SU-DHL-6 (cell line): ENCODE results near the gene TLK1.

ENCODE experiments used
- H2AFZ ChIP-seq: fragments of 200-600 bp; sonication (generic); 2 replicates; pipeline ENCODE4 v1.6.1; 2014; ENCODE audit warnings: low read depth, mild to moderate bottlenecking, moderate library complexity, mixed read lengths, antibody characterized with exemption, low read length; ENCODE audit not compliant: severe bottlenecking
- H3F3A ChIP-seq: fragments of 200-600 bp; shearing (Covaris generic); 2 replicates; pipeline ENCODE4 v1.6.0; 2016; ENCODE audit warnings: antibody characterized with exemption, mild to moderate bottlenecking; ENCODE audit not compliant: insufficient read depth
- H3K27ac ChIP-seq: fragments of 200-600 bp; sonication (generic); 2 replicates; pipeline ENCODE4 v1.5.1; 2016; ENCODE audit warnings: low read depth, mild to moderate bottlenecking, low read length, moderate library complexity, mixed read lengths
- H3K27me3 ChIP-seq: fragments of 200-600 bp; sonication (generic), shearing (Covaris generic); 2 replicates; pipeline ENCODE4 v1.6.0; 2014; ENCODE audit warnings: mild to moderate bottlenecking, low read length
- H3K36me3 ChIP-seq: fragments of 200-600 bp; sonication (generic); 2 replicates; pipeline ENCODE4 v1.6.1; 2014; ENCODE audit warnings: mild to moderate bottlenecking, low read length, mixed read lengths
- H3K4me2 ChIP-seq: fragments of 300-600, 200-600 bp; shearing (Covaris generic), sonication (generic); 2 replicates; pipeline ENCODE4 v1.6.0; 2014; ENCODE audit warnings: low read length, low read depth, mild to moderate bottlenecking; ENCODE audit not compliant: poor library complexity, severe bottlenecking
- H3K4me3 ChIP-seq: fragments of 200-600 bp; sonication (generic); 2 replicates; pipeline ENCODE4 v1.5.1; 2014; ENCODE audit warnings: antibody characterized with exemption, low read length, mild to moderate bottlenecking, mixed read lengths; ENCODE audit not compliant: insufficient read depth, poor library complexity, severe bottlenecking
- H3K79me2 ChIP-seq: fragments of 200-600 bp; sonication (generic); 2 replicates; pipeline ENCODE4 v1.6.1; 2014; ENCODE audit warnings: mild to moderate bottlenecking, low read length, moderate library complexity; ENCODE audit not compliant: insufficient read depth
- H3K9ac ChIP-seq: fragments of 200-600 bp; sonication (generic); 2 replicates; pipeline ENCODE4 v1.7.0; 2014; ENCODE audit warnings: mild to moderate bottlenecking, low read length
- H3K9me2 ChIP-seq: fragments of 200-600 bp; sonication (generic); replicated peaks from 2 replicates; pipeline ENCODE4 v1.6.1; 2014; ENCODE audit warnings: low read length; ENCODE audit not compliant: insufficient read depth
- H3K9me3 ChIP-seq: fragments of 200-600 bp; sonication (generic); 2 replicates; pipeline ENCODE4 v1.6.1; 2014; ENCODE audit warnings: low read length, mixed read lengths; ENCODE audit not compliant: insufficient read depth
- H4K20me1 ChIP-seq: fragments of 200-600 bp; sonication (generic); 2 replicates; pipeline ENCODE4 v1.6.1; 2014; ENCODE audit warnings: low read depth, mild to moderate bottlenecking, antibody characterized with exemption, low read length, moderate library complexity, mixed read lengths
- CTCF ChIP-seq: fragments of 200-600 bp; sonication (generic); IDR thresholded peaks from one replicate; pipeline ENCODE4 v1.5.1; 2017; ENCODE audit warnings: antibody characterized with exemption, mild to moderate bottlenecking, low read length, moderate library complexity; ENCODE audit not compliant: insufficient read depth, poor library complexity, severe bottlenecking
- EZH2phosphoT487 ChIP-seq: fragments of 200-600 bp; sonication (generic), shearing (Covaris generic); conservative IDR thresholded peaks from 2 replicates; pipeline ENCODE4 v1.6.1; 2018; ENCODE audit warnings: mild to moderate bottlenecking, antibody characterized with exemption, low read length, moderate library complexity, mixed read lengths

Gene TLK1

GRCh38 chr2:171206422-171207115 lies 45.9 kb upstream of the TLK1 start:
- no peak overlapping the region for H3K4me2 ChIP-seq
- no peaks in the 10 kb centered on the region for H3K9me3 ChIP-seq
- H3K4me3 ChIP-seq, result no peak overlapping the region
- H3K9me2 ChIP-seq, result no peaks in the 10 kb centered on the region
- no peak overlapping the region for H2AFZ ChIP-seq
- no peaks in the 10 kb centered on the region for H4K20me1 ChIP-seq
- TF ChIP-seq CTCF, result no peak
- no peak for TF ChIP-seq EZH2phosphoT487
- no peak overlapping the region for H3K27ac ChIP-seq
- H3K27me3 ChIP-seq, result no peaks in the 10 kb centered on the region
- H3K36me3 ChIP-seq, result no peaks in the 10 kb centered on the region
- no peaks in the 10 kb centered on the region for H3K79me2 ChIP-seq
- H3F3A ChIP-seq, result peaks cover 9% of the 10 kb centered on the region; the same call in 1 of the 2 replicates
- no peak overlapping the region for H3K9ac ChIP-seq

DNA sequence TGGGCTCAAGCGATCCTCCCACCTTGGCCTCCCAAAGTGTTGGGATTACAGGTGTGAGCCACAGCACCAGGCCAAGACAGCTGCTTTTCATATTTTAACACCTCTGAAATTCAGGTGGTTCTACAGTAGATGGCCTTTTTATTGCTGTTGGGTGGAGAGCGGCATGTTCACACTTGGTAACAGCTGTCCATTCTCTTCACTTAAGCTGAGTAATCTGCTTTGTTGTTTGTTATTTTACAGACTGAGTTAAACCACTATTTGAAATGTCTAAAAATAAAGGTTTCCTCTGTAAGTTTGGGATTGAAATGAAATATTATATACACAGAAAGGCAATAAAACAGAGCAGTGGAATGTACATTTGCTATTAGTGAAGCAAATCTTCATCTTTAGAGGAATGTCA lies 44.9 kb upstream of the TLK1 start:
- no peaks in the 10 kb centered on the region for H4K20me1 ChIP-seq
- no peak overlapping the region for H3K4me3 ChIP-seq
- H3K27me3 ChIP-seq, result no peaks in the 10 kb centered on the region
- TF ChIP-seq EZH2phosphoT487, result no peak
- no peak for TF ChIP-seq CTCF
- no peak overlapping the region for H3K4me2 ChIP-seq
- H3K9me3 ChIP-seq, result no peaks in the 10 kb centered on the region
- H3K27ac ChIP-seq, result no peak overlapping the region
- no peak overlapping the region for H3K9ac ChIP-seq
- no peaks in the 10 kb centered on the region for H3K79me2 ChIP-seq
- no peaks in the 10 kb centered on the region for H3K36me3 ChIP-seq
- no peak overlapping the region for H2AFZ ChIP-seq
- peaks cover 7% of the 10 kb centered on the region; the same call in 1 of the 2 replicates for H3F3A ChIP-seq
- H3K9me2 ChIP-seq, result no peaks in the 10 kb centered on the region

- Histone ChIP-seq H3K27ac (no peak overlapping the region), H3K9me3 (no peaks in the 10 kb centered on the region), H2AFZ (no peak overlapping the region), H3K79me2 (no peaks in the 10 kb centered on the region), H3K9me2 (no peaks in the 10 kb centered on the region), H3K4me2 (no peak overlapping the region), H3K27me3 (no peaks in the 10 kb centered on the region), H3K4me3 (no peak overlapping the region), H4K20me1 (no peaks in the 10 kb centered on the region), H3K36me3 (no peaks in the 10 kb centered on the region), H3F3A (no peaks in the 10 kb centered on the region), H3K9ac (no peak overlapping the region)
- no peak for TF ChIP-seq CTCF
- TF ChIP-seq EZH2phosphoT487, result no peak
Measured at GRCh38 chr2:171201767-171202166, 41.1 kb upstream of the TLK1 start.
